Measurements from ENCODE around the gene TRIM62. TPM values are rescaled to one million over a fixed set of nuclear protein-coding genes. Genes with fewer than 3 reads are reported as not detected.

TRIM62 gene
- total RNA-seq, 1 experiment from 2014 or later, result 2.5 TPM

- intact Hi-C loops (cut with micrococcal nuclease; ENCODE audit: unreplicated experiment), result no loop called here
- ChIA-PET POLR2A (no interaction called here), CTCF (no interaction called here)
- Histone ChIP-seq H3K4me1 (no peaks in the 10 kb centered on the region), H3K4me3 (ENCODE audit: low read depth, low read length) (no peak overlapping the region), H3K27me3 (replicated peaks; ENCODE audit: control insufficient read depth, insufficient read depth, low read length) (no peaks in the 10 kb centered on the region), H3K36me3 (ENCODE audit: control insufficient read depth, insufficient read depth, low read length) (no peaks in the 10 kb centered on the region), H3K9me3 (no peaks in the 10 kb centered on the region)
- Mint-ChIP-seq H3K4me3 (ENCODE audit: unreplicated experiment) (no peak overlapping the region), H3K27ac (ENCODE audit: unreplicated experiment) (no peak overlapping the region), H3K36me3 (ENCODE audit: insufficient read depth, unreplicated experiment) (no peaks in the 10 kb centered on the region), H3K9me3 (ENCODE audit: unreplicated experiment) (no peaks in the 10 kb centered on the region), H3K4me1 (ENCODE audit: low read depth, unreplicated experiment) (no peaks in the 10 kb centered on the region), H3K27me3 (ENCODE audit: insufficient read depth, unreplicated experiment) (peaks cover 16% of the 10 kb centered on the region)
- DNase-seq, result no peak
- TF ChIP-seq CTCF (IDR thresholded peaks at IDR 0.05; ENCODE audit: insufficient read depth in 1 of 2, low read depth in 1 of 2, low read length in 1 of 2, severe bottlenecking in 1 of 2, unreplicated experiment in 1 of 2), result no peak
- no TSS peak for BruUV-seq (replicated peaks)
Observed at GRCh38 chr1:33191731-33192275, 10.0 kb upstream of the TRIM62 start.

GRCh38 chr1:33190701-33191100, 8.9 kb upstream of the TRIM62 start:
- Histone ChIP-seq H3K9me3 (no peaks in the 10 kb centered on the region), H3K27me3 (replicated peaks; ENCODE audit: control insufficient read depth, insufficient read depth, low read length) (no peaks in the 10 kb centered on the region), H3K4me1 (no peaks in the 10 kb centered on the region), H3K4me3 (ENCODE audit: low read depth, low read length) (no peak overlapping the region), H3K36me3 (ENCODE audit: control insufficient read depth, insufficient read depth, low read length) (no peaks in the 10 kb centered on the region)
- intact Hi-C loops (cut with micrococcal nuclease; ENCODE audit: unreplicated experiment), result no loop called here
- Mint-ChIP-seq H3K36me3 (ENCODE audit: insufficient read depth, unreplicated experiment) (no peaks in the 10 kb centered on the region), H3K27ac (ENCODE audit: unreplicated experiment) (no peak overlapping the region), H3K4me3 (ENCODE audit: unreplicated experiment) (no peak overlapping the region), H3K27me3 (ENCODE audit: insufficient read depth, unreplicated experiment) (peaks cover 16% of the 10 kb centered on the region), H3K4me1 (ENCODE audit: low read depth, unreplicated experiment) (no peaks in the 10 kb centered on the region), H3K9me3 (ENCODE audit: unreplicated experiment) (no peaks in the 10 kb centered on the region)
- TF ChIP-seq CTCF (IDR thresholded peaks at IDR 0.05; ENCODE audit: insufficient read depth in 1 of 2, low read depth in 1 of 2, low read length in 1 of 2, severe bottlenecking in 1 of 2, unreplicated experiment in 1 of 2), result no peak
- DNase-seq, result no peak
- CTCF ChIA-PET, result no interaction called here
- POLR2A ChIA-PET, result no interaction called here
- BruUV-seq (replicated peaks), result no TSS peak

- H3K4me1 Mint-ChIP-seq (ENCODE audit: low read depth, unreplicated experiment), result no peaks in the 10 kb centered on the region
- peaks cover 15% of the 10 kb centered on the region for H3K27me3 Mint-ChIP-seq (ENCODE audit: insufficient read depth, unreplicated experiment)
- no peak for TF ChIP-seq CTCF (IDR thresholded peaks at IDR 0.05; ENCODE audit: insufficient read depth in 1 of 2, low read depth in 1 of 2, low read length in 1 of 2, severe bottlenecking in 1 of 2, unreplicated experiment in 1 of 2)
- Histone ChIP-seq H3K4me3 (ENCODE audit: low read depth, low read length) (no peak overlapping the region), H3K4me1 (no peaks in the 10 kb centered on the region), H3K9me3 (no peaks in the 10 kb centered on the region), H3K27me3 (replicated peaks; ENCODE audit: control insufficient read depth, insufficient read depth, low read length) (no peaks in the 10 kb centered on the region), H3K36me3 (ENCODE audit: control insufficient read depth, insufficient read depth, low read length) (no peaks in the 10 kb centered on the region)
- POLR2A ChIA-PET, result no interaction called here
- H3K27ac Mint-ChIP-seq (ENCODE audit: unreplicated experiment), result no peak overlapping the region
- H3K4me3 Mint-ChIP-seq (ENCODE audit: unreplicated experiment), result no peak overlapping the region
- no peaks in the 10 kb centered on the region for H3K9me3 Mint-ChIP-seq (ENCODE audit: unreplicated experiment)
- intact Hi-C loops (cut with micrococcal nuclease; ENCODE audit: unreplicated experiment), result no loop called here
- no TSS peak for BruUV-seq (replicated peaks)
- no peak for DNase-seq
- no peaks in the 10 kb centered on the region for H3K36me3 Mint-ChIP-seq (ENCODE audit: insufficient read depth, unreplicated experiment)
- CTCF ChIA-PET, result no interaction called here
Observed at GRCh38 chr1:33188572-33189275, 6.9 kb upstream of the TRIM62 start.
